Hepatocyte (in vitro differentiated cells): ENCODE results near the gene IER3.

ENCODE experiments used
- EZH2 ChIP-seq: fragments of 200-600 bp; sonication (generic); IDR thresholded peaks from 2 replicates; pipeline ENCODE4 v1.6.1; 2016; ENCODE audit warnings: antibody characterized with exemption, mild to moderate bottlenecking, borderline replicate concordance
- EZH2phosphoT487 ChIP-seq: fragments of 200-600 bp; sonication (generic); IDR thresholded peaks from one replicate; pipeline ENCODE4 v1.6.1; 2018; ENCODE audit warnings: antibody characterized with exemption, mild to moderate bottlenecking, low read depth, moderate library complexity; ENCODE audit not compliant: unreplicated experiment, severe bottlenecking
- TF ChIP-seq, protein P1 (sequence below): fragments of 200-600 bp; sonication (generic); IDR thresholded peaks from 2 replicates; pipeline ENCODE4 v1.5.1; 2016; ENCODE audit warnings: antibody characterized with exemption, mild to moderate bottlenecking; ENCODE audit not compliant: poor library complexity

DNA sequence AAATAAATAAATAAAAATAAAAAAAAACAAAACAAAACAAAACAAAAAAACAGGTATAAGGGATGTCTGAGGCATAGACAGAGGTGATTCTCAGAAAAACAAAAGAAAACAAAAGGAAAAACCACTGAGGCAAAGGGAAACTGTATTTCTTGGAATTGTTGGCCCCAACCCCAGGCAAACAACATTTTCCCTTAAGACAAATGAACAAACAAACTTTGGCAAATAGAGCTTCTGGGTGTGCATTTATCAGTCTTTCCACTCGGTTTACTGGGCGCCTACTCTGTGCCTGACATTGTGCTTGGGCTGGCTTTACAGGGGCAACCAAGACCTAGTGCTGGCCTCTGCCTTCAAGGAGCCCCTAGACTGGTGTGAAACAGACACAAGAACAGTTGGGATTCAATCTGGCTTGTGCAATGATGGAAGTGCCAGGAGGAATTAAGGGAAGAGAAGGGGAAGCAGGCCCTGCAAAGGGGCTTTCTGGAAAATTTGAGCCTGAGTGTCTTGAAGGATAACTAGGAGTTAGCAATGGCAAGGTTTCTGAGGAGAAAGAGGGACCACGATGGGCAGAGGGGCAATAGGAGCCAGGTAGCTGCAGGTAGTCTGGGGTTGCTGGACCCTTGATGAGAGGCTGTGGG lies 33.8 kb upstream of the IER3 start:
- TF ChIP-seq, protein P1, sequence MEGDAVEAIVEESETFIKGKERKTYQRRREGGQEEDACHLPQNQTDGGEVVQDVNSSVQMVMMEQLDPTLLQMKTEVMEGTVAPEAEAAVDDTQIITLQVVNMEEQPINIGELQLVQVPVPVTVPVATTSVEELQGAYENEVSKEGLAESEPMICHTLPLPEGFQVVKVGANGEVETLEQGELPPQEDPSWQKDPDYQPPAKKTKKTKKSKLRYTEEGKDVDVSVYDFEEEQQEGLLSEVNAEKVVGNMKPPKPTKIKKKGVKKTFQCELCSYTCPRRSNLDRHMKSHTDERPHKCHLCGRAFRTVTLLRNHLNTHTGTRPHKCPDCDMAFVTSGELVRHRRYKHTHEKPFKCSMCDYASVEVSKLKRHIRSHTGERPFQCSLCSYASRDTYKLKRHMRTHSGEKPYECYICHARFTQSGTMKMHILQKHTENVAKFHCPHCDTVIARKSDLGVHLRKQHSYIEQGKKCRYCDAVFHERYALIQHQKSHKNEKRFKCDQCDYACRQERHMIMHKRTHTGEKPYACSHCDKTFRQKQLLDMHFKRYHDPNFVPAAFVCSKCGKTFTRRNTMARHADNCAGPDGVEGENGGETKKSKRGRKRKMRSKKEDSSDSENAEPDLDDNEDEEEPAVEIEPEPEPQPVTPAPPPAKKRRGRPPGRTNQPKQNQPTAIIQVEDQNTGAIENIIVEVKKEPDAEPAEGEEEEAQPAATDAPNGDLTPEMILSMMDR = no peak
- TF ChIP-seq EZH2phosphoT487 (no peak), EZH2 (no peak)
